NCI-H2227 treated with DMSO at 0.1 percent for 48 hours (cell line): Measurements from ENCODE around the gene CCDC149.

Experiments used
- DNase-seq: peaks from one replicate; lab custom pipeline; 2025; lab: John Stamatoyannopoulos, UW

The CCDC149 gene

GRCh38 chr4:24881508-24882196 lies 31.2 kb downstream of the CCDC149 start:
- DNase-seq: no peak

DNA sequence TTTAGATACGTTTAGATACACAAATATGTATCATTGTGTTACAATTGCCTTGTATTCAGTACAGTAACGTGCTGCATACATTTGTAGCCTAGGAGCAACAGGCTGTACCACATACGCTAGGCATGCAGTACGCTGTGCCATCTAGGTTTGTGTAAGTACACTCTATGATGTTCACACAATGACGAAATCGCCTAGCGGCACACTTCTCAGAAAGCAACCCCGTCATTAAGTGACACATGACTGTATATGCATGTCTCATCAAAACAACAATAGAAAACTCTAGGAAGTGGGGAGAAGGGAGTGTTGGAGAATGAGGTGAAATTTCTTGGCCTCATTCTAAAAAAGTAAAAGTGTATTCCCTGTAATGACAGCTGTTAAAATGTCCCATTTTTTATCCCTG lies 32.7 kb downstream of the CCDC149 start:
- peak; percentile 2 for DNase-seq

- no peak for DNase-seq
Observed at GRCh38 chr4:24878636-24879016, 34.2 kb downstream of the CCDC149 start.

DNA sequence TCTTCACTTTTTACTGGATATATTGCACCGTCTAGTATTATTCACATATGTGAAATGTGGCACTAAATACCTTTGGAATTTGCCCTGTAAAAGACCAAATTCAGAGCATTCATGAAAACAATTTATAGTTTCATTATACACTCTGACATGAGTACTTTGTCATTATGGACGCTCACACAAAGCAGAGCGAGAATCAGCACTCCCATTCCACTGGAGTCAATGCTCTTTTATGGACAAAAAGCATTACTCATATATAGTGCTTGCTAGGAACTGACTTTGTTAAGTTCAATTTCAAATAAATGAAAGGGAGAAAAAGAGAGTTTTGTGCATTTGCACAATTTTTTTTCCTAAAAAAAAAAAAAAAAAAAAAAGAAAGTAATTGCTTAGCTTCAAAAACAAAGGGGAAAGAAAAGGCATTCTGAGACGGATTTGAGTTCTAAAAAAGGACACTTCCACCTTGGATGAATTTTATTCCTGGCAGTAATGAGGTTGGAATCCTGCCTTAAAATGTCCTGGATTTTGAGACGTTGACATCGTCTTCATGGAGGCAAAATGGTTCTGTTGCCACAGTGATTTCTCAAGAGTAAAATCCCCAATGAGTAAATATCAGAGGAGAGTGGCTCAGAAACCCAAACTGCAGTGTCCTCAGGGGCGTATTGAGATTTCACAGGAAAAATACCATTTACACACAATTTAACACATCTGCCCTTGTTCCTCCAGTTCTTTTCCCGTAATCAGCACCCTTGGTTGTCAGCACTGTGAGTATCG lies 34.8 kb downstream of the CCDC149 start:
- no peak for DNase-seq

GRCh38 chr4:24876431-24876830 lies 36.4 kb downstream of the CCDC149 start:
- DNase-seq: no peak

DNA sequence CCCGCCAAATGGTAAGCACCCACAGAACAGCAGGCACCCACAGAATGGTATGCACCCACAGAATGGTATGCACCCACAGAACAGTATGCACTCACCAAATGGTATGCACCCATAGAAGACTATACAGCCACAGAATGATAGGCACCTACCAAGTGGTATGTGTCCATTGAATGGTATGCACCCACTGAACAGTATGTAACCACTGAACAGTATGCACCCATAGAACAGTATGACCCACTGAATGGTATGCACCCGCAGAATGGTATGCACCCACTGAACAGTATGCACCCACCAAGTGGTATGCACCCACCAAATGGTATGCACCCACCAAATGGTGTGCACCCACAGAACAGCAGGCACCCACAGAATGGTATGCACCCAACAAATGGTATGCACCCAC lies 40.1 kb downstream of the CCDC149 start:
- no peak for DNase-seq

- no peak for DNase-seq
Observed at GRCh38 chr4:24871210-24871609, 41.6 kb downstream of the CCDC149 start.

DNA sequence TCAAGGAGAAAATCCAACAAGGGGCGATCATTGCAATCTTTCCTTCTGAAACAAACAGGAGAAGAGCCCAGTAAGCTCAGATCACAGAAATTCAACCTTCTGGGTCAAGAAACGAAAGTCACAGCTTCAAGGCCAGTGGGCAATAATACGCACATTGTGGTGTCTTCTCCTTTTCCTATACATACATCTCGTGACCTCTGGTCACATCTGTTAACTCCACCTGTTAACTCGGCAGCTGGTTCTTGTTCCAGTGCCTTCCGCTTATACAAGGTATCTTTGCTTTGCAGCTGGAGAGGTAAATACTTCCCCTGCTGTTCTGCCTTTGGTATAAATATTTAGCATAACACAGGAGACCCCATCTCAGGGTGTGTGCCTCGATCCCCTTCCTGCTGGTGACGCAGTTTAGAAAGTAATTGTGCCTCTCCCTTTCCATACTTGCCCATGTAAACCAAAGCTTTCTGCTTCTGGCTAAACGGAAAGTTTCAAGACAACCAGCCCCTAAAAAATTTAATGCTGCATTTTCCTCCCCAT lies 45.0 kb downstream of the CCDC149 start:
- DNase-seq: no peak

- DNase-seq: no peak
Observed at GRCh38 chr4:24867251-24867650, 45.6 kb downstream of the CCDC149 start.

- DNase-seq: no peak
Observed at GRCh38 chr4:24865401-24865800, 47.4 kb downstream of the CCDC149 start.

GRCh38 chr4:24863799-24864198 lies 49.0 kb downstream of the CCDC149 start:
- no peak for DNase-seq

- no peak for DNase-seq
Observed at GRCh38 chr4:24862073-24862751, 50.6 kb downstream of the CCDC149 start.

DNA sequence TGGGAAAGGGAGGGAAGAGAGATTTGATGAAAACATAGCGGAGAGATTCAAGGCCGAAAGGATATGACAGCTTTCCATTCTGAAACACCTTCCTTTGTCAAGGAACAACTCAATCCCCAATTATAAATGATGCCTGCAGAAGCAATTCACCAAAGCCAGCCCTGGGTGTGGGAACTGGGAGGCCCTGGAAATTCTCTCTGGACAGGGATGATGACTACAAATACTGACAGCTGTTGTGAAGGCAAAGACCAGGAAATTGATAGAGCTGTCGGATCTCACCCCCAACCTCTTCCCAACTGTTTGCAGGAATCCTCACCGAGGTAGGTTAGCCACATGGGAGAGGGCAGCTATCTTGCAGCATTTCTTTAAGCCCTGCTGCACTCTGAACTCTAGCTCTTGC lies 54.3 kb downstream of the CCDC149 start:
- no peak for DNase-seq

GRCh38 chr4:24858026-24858425 lies 54.8 kb downstream of the CCDC149 start:
- DNase-seq: no peak

DNA sequence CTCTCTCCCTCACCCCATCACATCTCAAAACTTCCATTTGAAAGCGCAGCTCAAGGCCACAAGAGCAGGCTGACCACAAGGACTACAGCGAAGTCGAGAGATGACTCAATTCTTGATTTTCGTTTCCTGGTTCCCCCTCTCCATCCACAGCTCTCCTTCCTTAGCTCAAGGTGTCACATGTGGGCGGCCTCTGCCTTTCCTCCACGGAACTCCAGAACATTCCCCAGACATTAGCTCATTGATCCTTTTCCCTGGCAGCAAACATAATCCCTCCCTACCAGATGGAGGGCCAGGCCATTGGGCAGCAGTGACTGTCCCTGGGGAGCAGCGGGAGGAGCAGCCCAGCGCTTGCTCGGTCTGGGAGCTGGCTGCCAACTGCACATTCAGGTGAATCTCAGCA lies 56.3 kb downstream of the CCDC149 start:
- no peak for DNase-seq

GRCh38 chr4:24855741-24856140 lies 57.1 kb downstream of the CCDC149 start:
- DNase-seq: no peak

- no peak for DNase-seq
Observed at GRCh38 chr4:24853142-24853541, 59.7 kb downstream of the CCDC149 start.

DNA sequence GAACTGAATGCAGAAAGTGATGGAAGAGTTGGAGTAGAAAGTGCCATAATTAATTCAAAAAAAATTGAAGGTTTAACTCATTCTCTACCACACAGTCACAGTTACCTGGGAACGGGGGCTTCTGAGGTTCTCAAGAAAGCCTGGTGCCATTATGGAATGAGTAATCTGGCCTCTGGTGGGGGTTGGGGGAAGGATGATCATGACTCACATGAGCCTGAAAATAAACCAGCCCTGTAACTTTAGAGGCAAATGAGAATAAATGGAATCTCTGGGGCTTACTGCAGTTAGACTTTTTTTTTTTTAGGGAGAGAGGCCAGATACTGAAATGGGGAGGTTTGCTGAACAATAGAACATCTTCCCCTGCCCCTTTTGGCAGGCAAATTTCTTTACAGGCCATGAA lies 62.2 kb downstream of the CCDC149 start:
- DNase-seq: no peak

DNA sequence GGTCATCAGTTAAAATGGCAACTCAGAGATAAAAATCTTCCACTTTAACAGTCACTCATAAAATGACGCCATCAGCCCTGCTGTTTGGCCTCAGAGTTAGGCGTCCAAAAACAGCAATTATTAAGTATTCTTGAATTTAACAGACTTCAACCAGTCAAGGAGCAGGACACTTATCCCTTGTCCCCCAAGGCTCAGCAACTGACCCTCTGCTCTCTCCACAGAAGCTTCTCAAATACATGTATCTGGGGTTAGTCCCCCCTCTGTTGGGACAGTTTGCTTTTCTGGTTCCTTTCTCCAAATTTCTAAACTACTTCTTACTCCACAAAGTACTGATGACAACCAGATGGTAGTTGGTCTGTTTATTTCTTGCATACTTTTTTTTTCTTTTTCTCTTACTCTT lies 63.1 kb downstream of the CCDC149 start:
- no peak for DNase-seq

DNA sequence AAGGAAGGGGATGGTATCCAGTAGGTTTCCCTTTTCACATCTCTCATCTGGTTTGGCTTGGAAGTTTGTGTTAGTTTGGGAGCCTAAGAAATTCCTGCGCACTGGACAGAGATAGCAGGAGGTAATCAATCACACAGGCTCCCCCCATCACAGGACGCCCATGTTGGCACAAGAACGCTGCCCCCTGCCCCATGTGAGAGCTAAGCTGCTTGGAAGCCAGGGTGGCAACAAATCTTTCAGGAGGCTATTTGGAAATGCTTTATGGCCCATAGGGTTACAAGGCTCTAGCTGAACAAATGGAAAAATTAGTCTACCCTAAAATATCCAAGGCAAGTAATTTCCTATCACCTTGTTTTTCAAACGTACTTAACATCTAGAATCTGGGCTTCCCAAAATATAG lies 63.5 kb downstream of the CCDC149 start:
- no peak for DNase-seq

GRCh38 chr4:24846716-24847115 lies 66.1 kb downstream of the CCDC149 start:
- DNase-seq: no peak

DNA sequence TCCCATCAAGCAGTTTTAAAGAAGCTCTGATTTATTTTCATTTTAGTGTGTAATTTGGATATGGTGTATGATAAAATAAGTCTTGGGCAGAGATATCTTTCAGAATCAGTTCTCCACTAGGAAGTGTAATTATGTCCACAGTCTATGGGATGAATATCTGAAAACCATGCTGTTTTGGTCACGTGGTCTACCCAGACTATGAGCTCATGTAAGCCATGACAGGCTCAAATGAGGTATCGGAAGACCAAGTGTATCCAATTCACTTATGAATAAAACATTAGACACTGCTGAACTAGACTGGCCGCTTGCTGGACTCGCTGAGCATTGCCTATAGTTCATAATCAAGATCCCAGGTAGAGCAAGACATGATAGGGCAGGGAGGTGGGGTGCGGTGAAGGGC lies 66.9 kb downstream of the CCDC149 start:
- DNase-seq: no peak

DNA sequence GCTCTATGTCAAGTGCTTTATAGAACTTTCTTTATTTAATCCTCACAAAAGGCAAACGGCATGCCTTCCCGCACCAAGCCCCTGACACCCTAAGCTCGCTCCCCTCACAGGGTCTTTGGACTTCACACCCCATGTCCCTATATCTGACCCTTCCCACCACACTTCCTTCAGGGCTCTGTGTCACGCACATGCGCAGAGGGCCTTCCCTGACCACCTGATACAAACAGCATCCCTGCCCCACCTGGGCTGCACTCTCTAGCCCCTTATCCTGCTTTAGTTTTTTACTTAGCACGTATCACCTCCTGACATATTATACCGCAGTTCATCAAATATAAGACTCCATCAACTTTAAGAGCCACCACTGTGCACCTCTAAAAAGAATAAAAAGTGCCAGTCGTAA lies 67.7 kb downstream of the CCDC149 start:
- no peak for DNase-seq
